Measurements from ENCODE around the gene POLR2H.
"Not testable (repeated sequence)": the region's sequence is repeated elsewhere in the genome, so short reads cannot be mapped to it uniquely, and the experiment has no call there.

POLR2H gene

DNA sequence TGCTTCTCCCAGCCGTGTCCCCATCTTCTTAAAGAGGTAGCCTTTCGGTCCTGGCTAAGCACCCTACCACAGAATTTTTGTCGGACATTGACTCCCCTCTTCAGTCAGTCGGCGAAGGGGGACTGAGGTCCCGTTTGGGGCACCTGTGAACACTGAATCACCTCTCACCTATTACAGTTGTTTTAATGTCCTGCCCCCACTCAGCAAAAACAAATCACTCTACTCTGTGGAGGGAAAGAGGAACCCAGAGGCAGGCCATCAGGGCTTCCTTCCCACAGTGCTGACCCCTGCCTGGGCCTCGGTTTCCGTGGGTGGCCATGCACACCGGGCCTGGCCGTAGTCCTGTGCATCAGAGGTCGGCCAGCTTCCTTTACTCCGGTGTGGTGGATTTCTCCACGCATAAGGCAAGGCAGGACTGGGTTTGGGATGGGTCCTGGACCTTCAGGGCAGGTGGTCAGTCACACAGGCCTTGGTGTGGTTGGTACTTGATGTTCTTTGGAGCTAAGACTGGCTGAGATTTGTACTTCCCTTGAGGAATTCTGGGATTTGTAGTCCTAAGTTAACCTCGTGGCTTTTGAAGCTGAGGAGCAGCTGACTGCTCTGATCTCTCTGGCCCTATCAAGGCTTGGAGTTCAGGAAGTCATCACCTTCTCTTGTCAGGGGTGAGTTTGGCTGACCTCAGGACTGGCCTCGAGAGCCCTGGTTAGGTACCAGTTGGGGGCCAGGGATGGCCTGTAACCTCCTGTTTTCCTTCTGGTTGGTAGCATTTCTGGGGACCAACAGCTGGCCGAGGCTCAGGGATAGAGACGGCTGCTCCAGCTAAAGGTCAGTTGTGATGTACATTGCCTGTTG, 24.7 kb upstream of the POLR2H start:
- DNase-seq, result no peak

DNA sequence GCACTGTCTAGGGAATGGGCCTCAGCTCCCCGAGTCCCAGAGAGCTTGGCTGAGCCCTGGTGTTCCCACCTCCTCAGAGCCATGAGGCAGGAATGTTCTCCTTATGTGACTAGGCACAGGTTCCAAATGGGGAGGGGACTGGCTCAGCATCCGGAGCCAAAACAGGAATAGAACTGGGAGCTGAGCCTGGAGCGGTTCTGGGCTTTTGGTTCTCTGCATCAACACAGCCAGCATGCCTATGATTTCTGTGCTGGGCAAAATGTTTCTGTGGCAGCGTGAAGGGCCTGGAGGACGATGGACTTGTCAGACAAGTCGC, 24.2 kb upstream of the POLR2H start, which contains the start of gene FAM131A:
Gene FAM131A (plus strand): TSS at position 202 of the 316 bp plus-strand sequence. CDS start 31 bp downstream, at position 233.
- DNase-seq, result no peak

DNA sequence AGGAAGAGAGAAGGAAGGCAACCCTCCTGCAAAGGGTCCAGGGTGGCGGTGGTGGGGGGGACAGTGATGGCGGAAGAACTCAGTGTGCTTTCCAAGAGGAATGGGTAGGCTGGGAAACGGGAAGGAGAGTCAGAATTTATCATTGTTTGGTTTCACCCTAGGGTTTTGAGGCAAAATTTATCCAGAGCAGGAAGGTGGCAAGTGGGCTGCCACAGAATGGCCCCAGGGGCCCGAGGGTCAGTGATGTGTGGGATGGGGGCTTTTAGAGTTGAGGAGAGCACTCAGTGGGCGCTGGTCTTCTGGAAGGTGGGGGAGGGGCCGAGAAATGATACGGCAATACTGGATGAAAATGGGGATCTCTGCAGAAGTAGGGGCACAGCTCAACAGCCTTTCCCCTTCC, 23.5 kb upstream of the POLR2H start:
- no peak for DNase-seq

DNA sequence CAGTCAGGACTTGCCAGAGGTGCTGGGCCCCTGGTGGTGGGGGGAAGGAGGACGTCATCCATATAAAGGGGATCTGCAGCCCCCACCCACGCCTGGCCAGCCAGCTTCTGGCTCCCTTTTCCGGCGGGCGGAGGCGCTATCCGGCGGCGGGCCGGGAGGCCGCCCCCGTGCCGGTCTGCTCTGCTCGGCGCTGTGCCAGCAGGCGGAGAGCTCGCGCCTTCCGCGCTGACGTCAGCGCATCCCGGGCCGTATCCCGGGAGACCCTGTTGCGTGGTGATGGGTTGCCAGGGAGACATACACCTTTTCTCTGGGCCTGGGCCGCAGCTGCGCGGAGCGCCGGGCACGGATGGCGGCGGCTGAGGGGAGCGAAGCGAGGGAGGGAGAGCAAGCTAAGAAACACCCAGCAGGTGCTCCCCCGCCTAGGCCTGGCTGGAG, 23.0 kb upstream of the POLR2H start:
- DNase-seq, result no peak

DNA sequence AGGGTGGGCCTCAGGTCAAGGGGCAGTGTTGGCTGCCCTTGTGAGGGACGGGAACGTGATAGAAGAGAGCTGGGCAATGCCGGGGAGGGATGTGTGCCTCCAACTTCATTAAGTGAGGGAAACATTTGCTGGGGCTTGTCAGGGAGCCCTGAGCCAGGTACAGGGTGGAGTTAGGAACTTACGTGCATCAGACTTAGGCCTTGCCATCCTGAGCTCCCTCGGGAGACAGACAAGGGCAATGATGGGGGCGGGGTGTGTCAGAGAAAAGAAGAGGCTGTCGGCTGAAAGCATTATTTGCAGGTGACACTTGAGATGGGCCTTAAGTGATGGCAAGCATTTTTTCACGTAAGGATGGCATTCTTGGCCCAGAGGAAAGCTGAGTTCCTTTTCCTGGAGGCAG, 22.5 kb upstream of the POLR2H start:
- DNase-seq, result no peak

GRCh38 chr3:184339451-184340135, 21.9 kb upstream of the POLR2H start:
- DNase-seq, result not testable (repeated sequence)

- no peak for DNase-seq
Measured at GRCh38 chr3:184341925-184342324, 19.6 kb upstream of the POLR2H start.

DNA sequence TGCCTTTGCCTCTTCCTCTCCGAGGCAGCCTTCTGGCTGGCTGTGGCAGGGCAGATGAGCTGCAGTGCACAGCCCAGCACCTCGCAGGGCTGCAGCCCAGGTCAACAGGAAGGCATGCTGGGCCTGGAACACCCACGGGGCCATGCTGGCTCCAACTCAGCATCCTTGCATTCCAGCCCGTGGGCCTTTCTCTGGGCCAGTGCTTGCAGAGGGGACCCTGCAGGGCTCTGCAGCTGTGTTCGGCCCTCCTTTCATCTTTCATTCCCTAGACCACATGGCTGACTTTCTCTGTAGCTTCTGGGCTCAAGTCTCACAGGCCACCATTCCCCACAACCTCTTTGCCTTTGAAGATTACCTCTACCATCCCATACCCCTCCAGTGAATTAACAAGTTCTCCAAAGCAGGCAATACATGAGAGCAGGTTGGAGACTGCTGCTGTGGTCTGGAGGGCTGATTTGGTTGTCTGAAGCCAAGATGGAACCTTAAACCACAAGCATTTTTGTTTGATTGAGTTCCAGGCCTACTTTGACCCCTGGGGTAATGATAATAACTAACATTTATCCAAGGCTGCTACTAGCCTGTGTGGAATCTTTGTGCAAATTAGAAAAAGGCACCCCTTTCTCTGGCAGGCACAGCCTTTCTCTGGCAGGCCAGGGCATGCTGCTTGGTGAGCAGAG, 18.2 kb upstream of the POLR2H start:
- no peak for DNase-seq

DNA sequence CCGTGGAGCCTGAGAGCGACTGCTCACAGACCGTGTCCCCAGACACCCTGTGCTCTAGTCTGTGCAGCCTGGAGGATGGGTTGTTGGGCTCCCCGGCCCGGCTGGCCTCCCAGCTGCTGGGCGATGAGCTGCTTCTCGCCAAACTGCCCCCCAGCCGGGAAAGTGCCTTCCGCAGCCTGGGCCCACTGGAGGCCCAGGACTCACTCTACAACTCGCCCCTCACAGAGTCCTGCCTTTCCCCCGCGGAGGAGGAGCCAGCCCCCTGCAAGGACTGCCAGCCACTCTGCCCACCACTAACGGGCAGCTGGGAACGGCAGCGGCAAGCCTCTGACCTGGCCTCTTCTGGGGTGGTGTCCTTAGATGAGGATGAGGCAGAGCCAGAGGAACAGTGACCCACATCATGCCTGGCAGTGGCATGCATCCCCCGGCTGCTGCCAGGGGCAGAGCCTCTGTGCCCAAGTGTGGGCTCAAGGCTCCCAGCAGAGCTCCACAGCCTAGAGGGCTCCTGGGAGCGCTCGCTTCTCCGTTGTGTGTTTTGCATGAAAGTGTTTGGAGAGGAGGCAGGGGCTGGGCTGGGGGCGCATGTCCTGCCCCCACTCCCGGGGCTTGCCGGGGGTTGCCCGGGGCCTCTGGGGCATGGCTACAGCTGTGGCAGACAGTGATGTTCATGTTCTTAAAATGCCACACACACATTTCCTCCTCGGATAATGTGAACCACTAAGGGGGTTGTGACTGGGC, 16.8 kb upstream of the POLR2H start:
- no peak for DNase-seq

- DNase-seq, result peak; percentile 88
Measured at GRCh38 chr3:184345317-184346144, 16.0 kb upstream of the POLR2H start.

DNA sequence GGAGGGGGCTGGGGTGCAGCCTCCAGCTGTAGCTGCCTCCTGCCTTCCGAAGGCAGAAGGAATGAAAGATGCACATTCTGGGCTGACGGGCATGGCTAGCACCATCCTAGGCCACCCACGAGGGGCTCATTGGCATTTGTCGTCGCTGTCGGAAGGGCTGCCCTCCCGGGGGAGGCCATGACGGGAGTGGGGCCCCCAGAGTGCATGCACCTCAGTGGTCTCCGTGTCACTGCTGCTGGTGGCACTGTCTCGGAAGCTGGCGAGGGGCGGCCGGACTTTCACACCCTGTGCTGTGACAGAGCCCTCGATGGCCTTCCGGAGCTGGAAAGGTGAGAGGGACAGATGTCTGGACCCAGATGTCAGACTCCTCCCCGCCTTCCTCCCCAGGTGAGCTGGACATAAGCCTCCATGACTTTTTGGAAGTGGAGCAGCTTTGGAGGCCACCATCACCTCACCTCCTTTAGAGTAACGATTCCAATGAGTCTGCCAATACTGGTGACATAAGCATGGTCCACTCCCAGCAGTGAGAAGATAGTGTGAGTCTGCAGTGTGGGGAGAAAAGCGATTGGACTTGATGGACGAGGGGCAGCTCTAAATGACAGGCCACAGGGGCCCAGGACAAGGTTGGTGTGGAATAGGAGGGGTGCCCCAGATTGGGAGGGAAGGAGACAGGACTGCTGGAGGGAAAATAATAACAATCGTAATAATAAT, 14.9 kb upstream of the POLR2H start:
- DNase-seq, result no peak

DNA sequence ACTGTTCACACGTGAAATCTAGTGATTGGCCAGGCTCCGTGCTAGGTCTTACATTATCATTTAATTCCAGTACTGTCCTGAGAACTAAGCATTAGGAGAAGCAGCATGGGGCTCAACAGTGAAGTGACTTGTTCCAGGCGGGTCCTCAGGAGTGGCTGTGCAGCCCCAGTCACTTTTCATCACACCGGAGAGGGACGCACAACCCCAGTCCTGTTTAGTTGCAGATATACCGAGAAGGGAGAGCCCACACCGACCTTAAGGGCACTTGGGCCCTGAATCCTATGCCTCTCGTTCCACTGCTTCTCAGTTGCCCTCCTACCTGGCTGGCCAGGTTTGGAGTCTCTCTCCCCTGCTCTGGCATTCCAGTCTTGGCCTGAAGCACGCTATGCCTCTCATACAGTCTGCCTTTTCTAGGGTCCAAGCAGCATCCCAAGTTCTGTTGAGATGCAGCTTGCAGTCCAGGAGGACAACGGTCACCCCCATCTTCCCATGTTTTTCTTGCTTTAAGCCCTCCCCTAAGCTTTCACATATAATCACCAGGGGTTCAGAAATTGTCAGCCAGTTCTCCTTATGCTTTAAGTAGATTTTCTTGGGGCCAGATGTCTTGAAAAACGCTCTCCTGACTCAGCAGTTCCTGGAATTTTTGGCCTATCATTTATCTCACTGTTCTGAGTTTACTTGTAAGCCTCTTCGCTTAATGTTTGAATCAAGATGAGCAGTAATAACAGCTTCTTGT, 14.0 kb upstream of the POLR2H start:
- no peak for DNase-seq

DNA sequence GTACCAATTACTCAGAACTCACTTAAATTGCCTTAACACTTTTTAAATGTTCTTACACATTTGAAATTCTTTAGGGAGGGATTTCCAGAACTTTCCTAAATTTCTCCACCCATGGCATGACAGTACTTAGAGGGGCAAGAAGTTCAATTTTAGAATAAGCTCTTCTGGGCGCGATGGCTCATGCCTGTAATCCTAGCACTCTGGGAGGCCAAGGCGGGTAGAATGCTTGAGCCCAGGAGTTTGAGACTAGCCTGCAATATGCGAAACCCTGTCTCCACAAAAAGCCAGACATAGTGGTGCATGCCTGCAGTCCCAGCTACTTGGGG, 13.5 kb upstream of the POLR2H start:
- DNase-seq, result no peak

DNA sequence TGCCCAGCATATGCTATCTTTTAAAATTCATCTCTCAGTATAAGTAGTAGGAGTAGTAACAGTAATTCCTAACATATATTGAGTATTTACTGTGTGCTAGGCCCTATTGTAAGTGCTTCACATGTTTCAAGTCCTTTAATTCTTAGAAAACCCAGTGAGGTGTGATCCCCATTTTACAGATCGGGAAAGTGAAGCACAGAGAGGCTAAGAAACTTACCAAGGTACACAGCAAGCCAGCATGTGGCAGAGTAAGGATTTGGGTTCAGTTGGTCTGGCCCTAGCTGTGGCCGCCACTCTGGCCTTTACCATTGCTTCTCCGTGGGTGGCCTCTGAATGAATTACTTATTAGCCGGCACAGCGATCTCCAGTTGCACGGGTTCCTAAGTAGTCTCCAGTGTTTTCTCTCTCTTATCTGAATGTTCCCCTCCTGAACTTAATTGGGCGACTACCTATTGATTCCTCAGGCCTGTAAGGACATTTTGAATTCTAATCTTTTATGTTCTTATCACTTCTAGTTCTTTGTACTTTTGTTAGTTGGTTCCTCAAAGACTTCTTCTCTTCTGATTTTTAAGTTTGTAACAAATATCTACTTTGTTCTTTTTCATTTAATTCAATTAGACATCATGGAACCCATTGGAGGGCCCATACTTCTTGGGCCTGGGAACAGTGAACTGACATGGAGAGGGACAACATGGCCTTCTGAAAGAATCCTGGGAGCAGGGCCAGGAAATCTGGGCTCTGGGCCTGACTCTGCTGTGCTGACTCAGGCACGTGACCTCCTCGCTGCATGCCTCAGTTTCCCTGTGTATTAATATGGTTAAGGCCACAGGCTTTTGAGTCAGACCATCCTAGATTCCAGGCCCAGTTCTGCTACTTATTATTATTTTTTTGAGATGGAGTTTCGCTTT, 11.7 kb upstream of the POLR2H start:
- no peak for DNase-seq

DNA sequence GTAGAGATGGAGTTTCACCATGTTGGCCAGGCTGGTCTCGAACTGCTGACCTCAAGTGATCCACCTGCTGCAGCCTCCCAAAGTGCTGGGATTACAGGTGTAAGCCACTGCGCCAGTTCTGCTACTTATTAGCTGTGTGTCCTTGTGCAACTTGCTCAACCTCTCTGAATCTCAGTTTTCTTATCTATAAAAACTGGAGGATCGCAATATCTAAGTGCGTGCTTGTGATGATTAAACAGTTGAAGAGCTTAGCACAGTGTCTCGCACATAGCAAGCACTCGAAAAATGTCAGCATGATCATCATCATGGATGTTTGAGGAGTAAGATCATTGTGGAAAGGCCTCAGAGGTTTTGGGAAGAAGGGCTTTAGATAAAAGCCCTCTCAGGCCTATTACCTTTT, 10.9 kb upstream of the POLR2H start:
- DNase-seq, result no peak

DNA sequence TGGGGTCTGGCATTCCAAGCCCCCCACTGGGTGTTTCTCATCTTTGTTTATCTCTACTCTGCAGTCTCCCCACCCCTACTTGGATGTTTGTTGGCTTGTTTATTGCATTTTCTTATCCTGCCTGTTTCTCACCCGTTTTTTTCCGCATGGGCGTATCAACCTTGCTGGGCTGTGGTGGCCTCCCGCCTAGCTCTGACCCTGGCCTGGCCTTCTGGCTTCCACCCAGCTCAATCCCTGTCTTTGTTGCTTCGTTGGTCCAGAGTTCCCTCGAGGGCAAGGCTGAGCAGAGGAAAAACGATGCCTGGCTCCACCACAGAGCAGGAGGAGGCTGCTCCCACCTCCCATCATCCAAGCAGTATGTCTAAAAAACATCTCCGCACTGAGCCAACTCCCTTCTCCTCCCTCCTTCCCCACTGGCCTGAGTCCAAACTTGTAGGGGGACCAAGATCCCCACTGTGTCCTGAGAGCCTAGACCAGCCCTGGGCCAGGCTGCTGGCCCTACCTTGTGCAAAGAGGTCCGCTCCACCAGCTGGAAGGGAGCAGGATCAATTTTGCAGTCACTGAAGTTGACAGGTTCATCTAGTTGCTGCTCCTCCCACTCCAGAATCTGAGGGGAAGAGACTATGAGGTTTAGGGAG, 9.9 kb upstream of the POLR2H start:
- no peak for DNase-seq

DNA sequence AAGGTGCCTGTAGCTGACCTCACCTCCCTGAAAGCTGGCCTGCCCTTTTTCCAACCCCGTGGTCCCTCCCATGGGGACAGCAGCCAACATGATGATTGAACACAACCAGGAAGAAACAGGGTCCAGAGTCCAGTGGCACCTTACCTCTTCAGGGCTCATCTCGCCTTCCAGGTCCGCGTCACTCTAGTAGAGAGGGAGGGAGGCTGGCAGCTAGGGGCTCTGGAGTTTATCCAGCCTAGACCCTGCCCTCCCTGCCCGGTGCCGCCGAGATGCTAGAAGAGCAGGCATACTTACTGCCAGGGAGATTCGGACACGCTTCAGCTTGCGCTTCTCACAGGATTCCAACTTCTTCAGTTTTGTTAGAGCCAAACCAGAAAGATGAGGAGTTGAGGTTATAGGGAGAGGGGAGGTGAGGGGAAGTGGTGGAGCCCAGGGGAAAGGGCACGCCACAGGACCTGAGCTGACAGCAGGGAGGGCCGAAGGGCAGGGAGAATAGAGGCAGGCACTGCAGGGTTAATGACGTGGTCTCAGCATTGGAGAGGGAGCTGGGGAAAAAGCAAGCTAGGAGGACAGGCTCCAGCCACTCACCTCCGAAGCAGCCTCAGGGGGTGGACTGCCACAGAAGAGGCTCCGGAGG, 9.2 kb upstream of the POLR2H start:
- DNase-seq, result no peak

- no peak for DNase-seq
Measured at GRCh38 chr3:184352897-184353545, 8.5 kb upstream of the POLR2H start.
